H1 (cell line): ENCODE data around the gene JUN.

Experiments used
- ATF2 ChIP-seq: IDR thresholded peaks from 2 replicates; pipeline ENCODE4 v1.6.1; 2012; ENCODE audit warnings: low read length, inconsistent platforms
- ATF3 ChIP-seq: IDR thresholded peaks from 2 replicates; pipeline ENCODE4 v1.6.1; 2011; ENCODE audit warnings: low read depth, mild to moderate bottlenecking, low read length; ENCODE audit not compliant: insufficient read depth
- BRCA1 ChIP-seq: IDR thresholded peaks from 2 replicates; pipeline ENCODE4 v1.6.1; 2012; ENCODE audit warnings: low read depth, low read length, improper control_type of control experiment
- CBX5 ChIP-seq: fragments of 300-800, 300-1000 bp; sonication (generic); IDR thresholded peaks from 2 replicates; pipeline ENCODE4 v1.7.1; 2016; ENCODE audit warnings: antibody characterized with exemption, low read length, low read depth
- CTCF ChIP-seq, 3 experiments: IDR thresholded peaks; 1 replicate in 2 of 3; 2 replicates in 1 of 3; pipeline versions ENCODE4 v1.5.1 to v1.6.1; 2011; ENCODE audit warnings: low read length in 3 of 3, mild to moderate bottlenecking in 3 of 3, inconsistent platforms in 2 of 3, low read depth in 1 of 3, moderate library complexity in 1 of 3; ENCODE audit not compliant: insufficient read depth in 1 of 3; ENCODE audit errors: control extremely low read depth in 1 of 3
- EZH2 ChIP-seq: fragments of 200-600 bp; sonication (generic); IDR thresholded peaks from 2 replicates; pipeline ENCODE4 v1.7.1; 2012; ENCODE audit warnings: low read depth, mild to moderate bottlenecking, moderate library complexity, low read length, inconsistent platforms; ENCODE audit not compliant: severe bottlenecking
- FOSL1 ChIP-seq: IDR thresholded peaks from 2 replicates; pipeline ENCODE4 v1.6.1; 2011; ENCODE audit warnings: mild to moderate bottlenecking, low read depth, low read length, moderate library complexity; ENCODE audit not compliant: insufficient read depth
- JUND ChIP-seq: IDR thresholded peaks from 2 replicates; pipeline ENCODE4 v1.6.1; 2011; ENCODE audit warnings: mild to moderate bottlenecking, improper control_type of control experiment, low read length
- POLR2A ChIP-seq, 2 experiments: IDR thresholded peaks; 1 replicate in 1 of 2; 2 replicates in 1 of 2; pipeline ENCODE4 v1.6.1; 2011; ENCODE audit warnings: low read depth in 2 of 2, low read length in 2 of 2, mild to moderate bottlenecking in 2 of 2; ENCODE audit errors: control extremely low read depth in 1 of 2
- POLR2AphosphoS5 ChIP-seq: IDR thresholded peaks from 2 replicates; pipeline ENCODE4 v1.6.1; 2011; ENCODE audit warnings: low read depth, low read length
- RAD21 ChIP-seq, 2 experiments: IDR thresholded peaks in 1 of 2; conservative IDR thresholded peaks in 1 of 2; 2 replicates each; pipeline ENCODE4 v1.6.1; 2011; ENCODE audit warnings: low read depth in 2 of 2, low read length in 2 of 2, improper control_type of control experiment in 1 of 2, inconsistent platforms in 1 of 2, mild to moderate bottlenecking in 1 of 2, moderate library complexity in 1 of 2
- RFX5 ChIP-seq: IDR thresholded peaks from 2 replicates; pipeline ENCODE4 v1.6.1; 2011; ENCODE audit warnings: low read depth, low read length, improper control_type of control experiment, borderline replicate concordance
- SIN3A ChIP-seq, 2 experiments: IDR thresholded peaks in 1 of 2; conservative IDR thresholded peaks in 1 of 2; 2 replicates each; pipeline ENCODE4 v1.6.1; 2011 to 2012; ENCODE audit warnings: low read length in 2 of 2, improper control_type of control experiment in 1 of 2, low read depth in 1 of 2, mild to moderate bottlenecking in 1 of 2

GRCh38 chr1:58786184-58786926 is 2.5 kb upstream of the JUN start:
- TF ChIP-seq BRCA1 (no peak), RAD21 (IDR thresholded peaks at IDR 0.05 in 1 of 2, conservative IDR thresholded peaks at IDR 0.05 in 1 of 2; ENCODE audit: low read depth in 2 of 2, low read length in 2 of 2) (no peak), CTCF (IDR thresholded peaks at IDR 0.05; ENCODE audit: control extremely low read depth in 1 of 3, insufficient read depth in 1 of 3, low read depth in 1 of 3, low read length in 3 of 3) (no peak), SIN3A (conservative IDR thresholded peaks at IDR 0.05 in 1 of 2, IDR thresholded peaks at IDR 0.05 in 1 of 2; ENCODE audit: low read depth in 1 of 2, low read length in 2 of 2) (no peak), RFX5 (no peak), CBX5 (no peak), EZH2 (no peak), POLR2AphosphoS5 (no peak), ATF2 (no peak), ATF3 (no peak), FOSL1 (no peak), POLR2A (IDR thresholded peaks at IDR 0.05; ENCODE audit: control extremely low read depth in 1 of 2, low read depth in 2 of 2, low read length in 2 of 2) (no peak), JUND (no peak)
